ENCODE results near the gene MGAT4C.

MGAT4C gene

GRCh38 chr12:86044396-86044795, 211.8 kb downstream of the MGAT4C start:
- DNase-seq (ENCODE audit: low read depth): no peak
- H3K4me3 ChIP-seq (ENCODE audit: control insufficient read depth, low read depth, low read length): no peak overlapping the region
- no peak for TF ChIP-seq CTCF (conservative IDR thresholded peaks at IDR 0.05; ENCODE audit: control insufficient read depth, insufficient read depth, low read depth, low read length)

GRCh38 chr12:86042062-86042461, 214.1 kb downstream of the MGAT4C start:
- no peak for DNase-seq (ENCODE audit: low read depth)
- TF ChIP-seq CTCF (conservative IDR thresholded peaks at IDR 0.05; ENCODE audit: control insufficient read depth, insufficient read depth, low read depth, low read length): no peak
- H3K4me3 ChIP-seq (ENCODE audit: control insufficient read depth, low read depth, low read length): no peak overlapping the region

GRCh38 chr12:86018361-86018760, 237.8 kb downstream of the MGAT4C start:
- H3K4me3 ChIP-seq (ENCODE audit: control insufficient read depth, low read depth, low read length): no peak overlapping the region
- no peak for TF ChIP-seq CTCF (conservative IDR thresholded peaks at IDR 0.05; ENCODE audit: control insufficient read depth, insufficient read depth, low read depth, low read length)
- DNase-seq (ENCODE audit: low read depth): no peak

GRCh38 chr12:86015026-86015425, 241.2 kb downstream of the MGAT4C start:
- DNase-seq (ENCODE audit: low read depth): no peak
- no peak for TF ChIP-seq CTCF (conservative IDR thresholded peaks at IDR 0.05; ENCODE audit: control insufficient read depth, insufficient read depth, low read depth, low read length)
- no peak overlapping the region for H3K4me3 ChIP-seq (ENCODE audit: control insufficient read depth, low read depth, low read length)

GRCh38 chr12:86006727-86007126, 249.5 kb downstream of the MGAT4C start:
- no peak overlapping the region for H3K4me3 ChIP-seq (ENCODE audit: control insufficient read depth, low read depth, low read length)
- DNase-seq (ENCODE audit: low read depth): no peak
- no peak for TF ChIP-seq CTCF (conservative IDR thresholded peaks at IDR 0.05; ENCODE audit: control insufficient read depth, insufficient read depth, low read depth, low read length)

GRCh38 chr12:85998074-85998473, 258.1 kb downstream of the MGAT4C start:
- no peak overlapping the region for H3K4me3 ChIP-seq (ENCODE audit: control insufficient read depth, low read depth, low read length)
- TF ChIP-seq CTCF (conservative IDR thresholded peaks at IDR 0.05; ENCODE audit: control insufficient read depth, insufficient read depth, low read depth, low read length): no peak
- DNase-seq (ENCODE audit: low read depth): no peak

GRCh38 chr12:85996280-85996679, 259.9 kb downstream of the MGAT4C start:
- no peak for DNase-seq (ENCODE audit: low read depth)
- TF ChIP-seq CTCF (conservative IDR thresholded peaks at IDR 0.05; ENCODE audit: control insufficient read depth, insufficient read depth, low read depth, low read length): no peak
- no peak overlapping the region for H3K4me3 ChIP-seq (ENCODE audit: control insufficient read depth, low read depth, low read length)

Measured in fibroblast of mammary gland (primary cell).